HG03135 (cell line): ENCODE data around the gene LANCL1.

Source experiments
- ATAC-seq: cut with Tn5 transposase; IDR thresholded peaks from one replicate; pipeline ENCODE4 v1.9.1; 2021; ENCODE audit warnings: mild to moderate bottlenecking, moderate library complexity; ENCODE audit not compliant: unreplicated experiment

The LANCL1 gene

GRCh38 chr2:210476194-210477128 is at the start of gene LANCL1:
Gene LANCL1, minus strand, starts transcription at chr2:210476759. Its CDS starts 363 bp downstream, at chr2:210476396.
- ATAC-seq: peak; percentile 100

- ATAC-seq: no peak
Observed at GRCh38 chr2:210524533-210524932, 48.0 kb upstream of the LANCL1 start.

GRCh38 chr2:210523650-210524289 is 47.2 kb upstream of the LANCL1 start:
- ATAC-seq: no peak

- no peak for ATAC-seq
Observed at GRCh38 chr2:210522399-210522798, 45.8 kb upstream of the LANCL1 start.

- no peak for ATAC-seq
Observed at GRCh38 chr2:210519594-210519993, 43.0 kb upstream of the LANCL1 start.

GRCh38 chr2:210517264-210517663 is 40.7 kb upstream of the LANCL1 start:
- ATAC-seq: no peak

- ATAC-seq: no peak
Observed at GRCh38 chr2:210515911-210516310, 39.4 kb upstream of the LANCL1 start.

- no peak for ATAC-seq
Observed at GRCh38 chr2:210503725-210504191, 27.2 kb upstream of the LANCL1 start.

GRCh38 chr2:210503001-210503623 is 26.6 kb upstream of the LANCL1 start:
- ATAC-seq: peak; percentile 90

- ATAC-seq: peak; percentile 71
Observed at GRCh38 chr2:210496512-210496911, 20.0 kb upstream of the LANCL1 start.

- ATAC-seq: no peak
Observed at GRCh38 chr2:210493528-210493927, 17.0 kb upstream of the LANCL1 start.

- no peak for ATAC-seq
Observed at GRCh38 chr2:210481601-210482175, 5.1 kb upstream of the LANCL1 start.

- no peak for ATAC-seq
Observed at GRCh38 chr2:210480764-210481163, 4.2 kb upstream of the LANCL1 start.

GRCh38 chr2:210480079-210480478 is 3.5 kb upstream of the LANCL1 start:
- ATAC-seq: no peak

- ATAC-seq: no peak
Observed at GRCh38 chr2:210478661-210479060, 2.1 kb upstream of the LANCL1 start.

GRCh38 chr2:210477496-210477895 is 937 bp upstream of the LANCL1 start:
- no peak for ATAC-seq

- no peak for ATAC-seq
Observed at GRCh38 chr2:210475706-210476105, 853 bp downstream of the LANCL1 start.

- ATAC-seq: no peak
Observed at GRCh38 chr2:210474776-210475175, 1.8 kb downstream of the LANCL1 start.

GRCh38 chr2:210461401-210461800 is 15.2 kb downstream of the LANCL1 start:
- peak; percentile 61 for ATAC-seq

GRCh38 chr2:210460322-210461227 is 16.0 kb downstream of the LANCL1 start:
- peak; percentile 59 for ATAC-seq
